Fibroblast of pulmonary artery (primary cell): ENCODE measurements around the gene OR51B4.
A peak's percentile ranks its signal among the peaks of the same experiment; 100 is the strongest.
"Not testable (repeated sequence)": the region's sequence is repeated elsewhere in the genome, so short reads cannot be mapped to it uniquely, and the experiment has no call there.

ENCODE experiments used
- DNase-seq: peaks from one replicate; pipeline ENCODE4 v3.0.0-alpha.2; 2010; ENCODE audit warnings: low read depth
- H3K4me3 ChIP-seq: replicated peaks from 2 replicates; pipeline ENCODE4 v1.5.1; 2011; ENCODE audit warnings: low read depth, mild to moderate bottlenecking, control low read depth, low read length, moderate library complexity
- TF ChIP-seq, protein P1 (sequence below): IDR thresholded peaks from 2 replicates; pipeline ENCODE4 v1.5.1; 2011; ENCODE audit warnings: mild to moderate bottlenecking, control low read depth, low read length, inconsistent platforms; ENCODE audit errors: missing control alignments

Gene OR51B4

DNA sequence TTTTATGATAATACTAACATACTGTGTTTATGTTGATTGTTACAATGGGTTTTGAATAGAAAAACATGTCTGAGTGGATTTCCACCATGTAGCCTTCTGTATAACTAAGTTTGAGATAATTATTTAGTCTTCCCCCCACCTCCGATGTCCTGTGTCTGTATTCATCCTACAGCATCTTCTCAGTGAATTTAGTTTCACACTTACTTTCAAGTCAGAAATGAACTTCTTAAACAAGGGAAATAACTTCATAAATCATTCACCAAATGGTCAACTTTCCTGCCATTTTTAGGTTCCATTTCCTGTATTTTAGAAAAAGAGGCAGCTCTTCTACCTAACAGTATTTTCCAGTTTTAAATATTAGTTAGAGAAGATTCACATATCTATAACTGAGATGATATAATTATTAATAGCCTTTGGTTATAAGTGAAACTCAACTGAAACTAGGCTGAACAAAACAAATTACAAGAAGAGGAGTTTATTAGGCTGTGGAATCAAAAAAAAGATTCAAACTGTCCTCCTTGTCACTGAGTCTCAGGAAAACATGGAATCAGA is 38.1 kb upstream of the OR51B4 start:
- DNase-seq, result no peak
- TF ChIP-seq, protein P1, sequence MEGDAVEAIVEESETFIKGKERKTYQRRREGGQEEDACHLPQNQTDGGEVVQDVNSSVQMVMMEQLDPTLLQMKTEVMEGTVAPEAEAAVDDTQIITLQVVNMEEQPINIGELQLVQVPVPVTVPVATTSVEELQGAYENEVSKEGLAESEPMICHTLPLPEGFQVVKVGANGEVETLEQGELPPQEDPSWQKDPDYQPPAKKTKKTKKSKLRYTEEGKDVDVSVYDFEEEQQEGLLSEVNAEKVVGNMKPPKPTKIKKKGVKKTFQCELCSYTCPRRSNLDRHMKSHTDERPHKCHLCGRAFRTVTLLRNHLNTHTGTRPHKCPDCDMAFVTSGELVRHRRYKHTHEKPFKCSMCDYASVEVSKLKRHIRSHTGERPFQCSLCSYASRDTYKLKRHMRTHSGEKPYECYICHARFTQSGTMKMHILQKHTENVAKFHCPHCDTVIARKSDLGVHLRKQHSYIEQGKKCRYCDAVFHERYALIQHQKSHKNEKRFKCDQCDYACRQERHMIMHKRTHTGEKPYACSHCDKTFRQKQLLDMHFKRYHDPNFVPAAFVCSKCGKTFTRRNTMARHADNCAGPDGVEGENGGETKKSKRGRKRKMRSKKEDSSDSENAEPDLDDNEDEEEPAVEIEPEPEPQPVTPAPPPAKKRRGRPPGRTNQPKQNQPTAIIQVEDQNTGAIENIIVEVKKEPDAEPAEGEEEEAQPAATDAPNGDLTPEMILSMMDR, result no peak
- H3K4me3 ChIP-seq, result no peak overlapping the region

DNA sequence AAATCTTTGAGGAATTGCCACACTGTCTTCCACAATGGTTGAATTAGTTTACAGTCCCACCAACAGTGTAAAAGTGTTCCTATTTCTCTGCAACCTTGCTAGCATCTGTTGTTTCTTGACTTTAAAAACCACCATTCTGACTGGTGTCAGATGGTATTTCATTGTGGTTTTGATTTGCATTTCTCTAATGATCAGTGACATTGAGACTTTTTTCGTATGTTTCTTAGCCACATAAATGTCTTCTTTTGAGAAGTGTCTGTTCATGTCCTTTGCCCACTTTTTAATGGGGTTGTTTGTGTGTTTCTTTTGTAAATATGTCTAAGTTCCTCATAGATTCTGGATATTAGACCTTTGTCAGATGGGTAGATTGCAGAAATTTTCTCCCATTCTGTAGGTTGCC is 35.5 kb upstream of the OR51B4 start:
- H3K4me3 ChIP-seq, DNase-seq: not testable (repeated sequence)

DNA sequence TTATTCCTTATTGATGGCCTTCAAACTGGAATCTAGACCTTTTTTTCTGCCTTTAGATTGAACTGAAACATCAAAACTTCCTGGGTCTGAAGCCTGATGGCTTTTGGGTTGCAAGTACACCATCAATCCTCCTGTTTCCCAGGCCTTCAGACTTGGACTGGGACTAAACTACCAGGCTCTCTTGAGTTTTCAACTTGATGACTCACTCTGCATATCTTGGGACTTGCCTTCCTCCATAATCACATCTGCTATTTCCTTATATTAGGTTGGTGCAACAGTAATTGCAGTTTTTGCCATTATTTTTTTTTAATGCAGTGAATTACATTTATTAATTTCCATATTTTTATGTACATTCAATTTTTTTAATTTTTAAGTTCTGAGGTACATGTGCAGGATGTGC is 34.6 kb upstream of the OR51B4 start:
- no peak overlapping the region for H3K4me3 ChIP-seq
- DNase-seq, result peak; percentile 36
- TF ChIP-seq, protein P1, result no peak

DNA sequence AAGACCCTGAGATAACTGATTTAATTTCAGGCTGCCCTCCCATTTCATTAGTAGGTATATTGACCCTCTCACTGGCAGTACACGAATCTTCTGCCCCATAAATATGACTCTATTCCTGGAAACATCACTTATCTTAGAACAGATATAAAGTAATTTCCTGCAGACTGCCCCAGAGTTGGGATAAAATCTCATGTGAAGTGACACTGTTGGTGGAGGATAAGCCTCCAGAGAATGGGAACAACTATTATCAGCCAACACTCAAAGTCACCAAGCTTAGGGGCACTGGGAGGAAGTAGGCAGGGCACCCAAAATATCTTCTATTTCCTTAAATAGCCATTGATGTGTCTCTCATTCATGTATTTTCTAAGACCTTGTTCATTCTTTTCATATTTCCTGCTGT is 33.4 kb upstream of the OR51B4 start:
- no peak overlapping the region for H3K4me3 ChIP-seq
- TF ChIP-seq, protein P1, result no peak
- DNase-seq, result no peak

DNA sequence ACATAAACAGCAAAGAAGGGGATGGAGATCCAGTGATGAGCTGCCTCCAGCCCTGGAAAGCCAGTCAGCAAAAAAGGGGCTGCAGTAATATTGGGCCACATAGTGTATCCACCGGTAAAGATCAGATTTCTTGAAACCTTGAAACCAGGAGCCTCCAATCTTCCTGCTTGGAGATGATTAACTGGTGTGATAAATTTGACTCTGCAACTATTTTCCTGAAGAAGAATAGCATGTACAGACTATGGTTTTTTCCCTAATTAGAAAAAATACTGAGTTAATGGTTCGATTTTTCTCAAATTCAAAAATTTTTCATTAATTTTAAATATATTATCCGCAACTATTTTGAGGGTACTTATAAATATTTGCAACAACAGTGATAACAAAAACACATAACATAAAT is 22.5 kb upstream of the OR51B4 start, which contains the start of gene OR51B2:
TSS of gene OR51B2 (minus strand) at position 101 of the 400 bp plus-strand sequence. CDS start at position 101, 0 bp downstream.
- no peak within 1 kb of the TSS for H3K4me3 ChIP-seq
- no peak for DNase-seq
- TF ChIP-seq, protein P1, result no peak

DNA sequence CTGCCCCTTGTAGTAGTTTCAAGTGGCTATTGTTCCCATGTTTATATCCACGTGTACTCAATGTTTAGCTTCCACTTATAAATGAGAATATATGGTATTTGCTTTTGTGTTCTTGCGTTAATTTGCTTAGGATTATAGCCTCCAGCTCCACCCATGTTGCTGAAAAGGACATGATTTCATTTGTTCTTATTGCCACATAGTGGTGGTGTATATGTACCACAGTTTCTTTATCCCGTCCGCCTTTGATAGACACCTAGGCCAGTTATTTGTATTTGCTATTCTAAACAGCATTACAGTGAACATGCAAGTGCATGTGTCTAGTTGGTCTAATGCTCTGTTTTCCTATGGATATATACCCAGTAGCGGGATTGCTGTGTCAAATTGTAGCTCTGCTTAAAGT is 15.5 kb upstream of the OR51B4 start:
- H3K4me3 ChIP-seq, result no peak overlapping the region
- TF ChIP-seq, protein P1, result no peak
- DNase-seq, result no peak

DNA sequence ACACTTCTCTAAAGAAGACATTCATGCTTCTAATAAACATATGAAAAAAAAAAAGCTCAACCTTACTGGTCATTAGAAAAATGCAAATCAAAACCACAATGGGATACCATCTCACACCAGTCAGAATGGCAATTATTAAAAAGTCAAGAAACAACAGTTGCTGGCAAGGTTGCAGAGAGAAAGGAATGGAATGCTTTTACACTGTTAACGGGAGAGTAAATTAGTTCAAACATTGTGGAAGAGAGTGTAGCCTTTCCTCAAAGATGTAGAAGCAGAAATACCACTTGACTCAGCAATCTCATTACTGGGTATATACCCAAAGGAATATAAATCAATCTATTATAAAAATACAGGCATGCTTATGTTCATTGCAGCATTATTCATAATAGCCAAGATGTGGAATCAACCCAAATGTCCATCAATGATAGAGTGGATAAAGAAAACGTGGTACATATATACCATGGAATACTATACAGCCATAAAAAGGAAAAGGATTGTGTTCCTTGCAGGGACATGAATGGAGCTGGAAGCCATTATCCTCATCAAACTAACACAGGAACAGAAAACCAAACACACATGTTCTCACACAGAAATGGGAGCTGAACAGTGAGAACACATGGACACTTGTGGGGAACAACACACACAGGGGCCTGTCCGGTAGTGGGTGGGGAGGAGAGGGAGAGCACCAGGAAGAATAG is 11.7 kb upstream of the OR51B4 start:
- not testable (repeated sequence) for H3K4me3 ChIP-seq, DNase-seq

DNA sequence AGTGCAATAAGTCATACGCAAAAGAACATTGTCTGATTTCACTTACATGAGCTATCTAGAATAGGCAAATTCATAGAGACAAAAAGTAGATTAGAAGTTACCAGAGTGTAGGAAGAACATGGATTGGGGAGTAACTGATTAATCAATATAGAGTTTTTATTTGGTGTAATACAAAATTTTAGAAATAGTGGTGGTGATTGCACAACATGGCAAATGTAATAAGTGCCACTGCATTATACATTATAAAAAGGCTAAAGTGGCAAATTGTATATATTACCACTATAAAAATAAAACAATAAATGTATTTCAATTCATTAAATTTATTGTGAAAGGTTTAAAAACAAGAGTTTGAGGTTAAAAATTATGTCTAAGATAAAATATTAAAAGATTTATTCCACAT is 8.7 kb upstream of the OR51B4 start:
- H3K4me3 ChIP-seq, result no peak overlapping the region
- DNase-seq, result no peak
- TF ChIP-seq, protein P1, result no peak
